ENCODE results near the gene NPTN.
"Not testable (repeated sequence)": the region's sequence is repeated elsewhere in the genome, so short reads cannot be mapped to it uniquely, and the experiment has no call there.

The NPTN gene

DNA sequence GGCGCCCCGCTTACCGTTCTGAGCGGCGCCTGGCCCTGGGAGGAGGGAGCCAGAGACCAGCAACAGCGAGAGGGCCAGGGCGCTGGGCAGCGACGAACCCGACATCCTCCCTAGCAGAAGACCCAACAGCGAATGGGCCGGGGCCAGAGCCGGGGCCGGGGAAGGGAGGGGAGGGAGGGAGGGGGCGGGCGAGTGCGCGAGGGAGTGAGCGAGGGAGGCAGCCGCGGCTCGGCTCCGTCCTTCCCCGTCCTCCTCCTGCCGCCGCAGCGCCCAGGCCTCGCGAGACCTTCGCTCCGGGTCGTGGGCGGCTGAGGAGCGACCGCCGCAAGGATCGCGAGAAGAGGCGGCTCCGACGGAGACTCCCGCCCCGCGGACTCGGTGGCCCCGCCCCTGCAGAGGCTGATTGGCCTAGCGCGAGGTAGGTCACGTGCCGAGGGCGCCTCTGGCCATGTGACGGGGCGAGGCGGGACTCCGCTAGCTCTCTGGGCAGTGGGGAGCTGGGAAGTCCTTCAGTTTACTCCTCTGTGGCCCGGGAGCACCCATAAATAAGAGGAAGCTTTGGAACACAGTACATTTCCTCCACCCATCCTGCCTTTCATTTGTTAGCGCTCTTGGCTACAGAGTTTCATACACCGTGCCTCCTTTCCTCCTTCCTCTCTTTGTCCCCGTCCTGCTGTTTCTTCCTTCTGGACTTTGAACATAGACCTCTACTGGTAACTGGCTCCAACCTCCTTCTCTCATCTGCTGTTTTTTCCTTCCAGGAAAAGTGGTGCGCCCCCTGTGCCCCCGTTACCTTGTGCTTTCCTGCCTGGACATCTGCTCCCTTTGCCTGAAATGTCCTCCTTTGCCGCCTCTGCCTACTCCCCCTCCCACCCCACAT, at the start of gene NPTN:
TSS of gene NPTN (minus strand) at position 279 of the 880 bp plus-strand sequence. CDS start at position 105, 174 bp downstream.
- DNase-seq (ENCODE audit: low read depth in 2 of 2), result peak; percentile 97

- DNase-seq (ENCODE audit: low read depth in 2 of 2), result no peak
These were observed 49.5 kb upstream of the NPTN start for GRCh38 chr15:73682600-73683090.

DNA sequence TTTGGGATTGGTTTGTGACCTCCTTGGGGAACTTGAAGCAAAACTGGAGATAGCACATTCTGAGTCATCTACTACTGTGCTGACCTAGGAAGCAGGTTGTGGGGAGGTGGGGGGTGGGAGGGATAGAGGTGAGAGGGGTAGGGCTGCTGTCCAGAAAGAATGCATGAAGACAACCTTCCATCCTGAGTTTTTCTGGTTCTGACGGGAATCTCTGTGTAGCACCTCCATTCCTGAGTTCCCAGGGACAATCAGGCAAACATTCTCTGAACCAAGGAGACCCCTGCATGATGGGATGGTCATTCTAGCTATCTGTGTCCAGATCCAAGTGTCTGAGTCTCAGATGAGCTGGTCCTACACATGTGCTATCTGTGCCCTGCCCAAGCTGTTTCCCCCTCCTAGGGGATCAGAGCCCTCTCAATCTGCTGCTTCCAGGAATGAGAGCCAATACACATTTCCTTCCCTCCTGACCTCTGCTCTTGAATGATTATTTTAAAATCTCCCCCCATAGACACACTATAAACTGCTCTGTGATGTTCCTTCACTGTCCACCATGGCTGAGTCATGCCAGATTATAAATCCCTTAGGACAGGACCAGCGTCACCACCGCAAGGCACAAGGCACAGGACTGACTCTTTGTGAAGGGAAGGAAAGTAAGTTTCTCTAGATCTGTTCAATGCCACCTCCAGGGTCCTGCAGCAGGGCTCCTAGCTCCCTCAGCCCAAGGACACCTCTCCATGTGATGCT, 48.8 kb upstream of the NPTN start:
- no peak for DNase-seq (ENCODE audit: low read depth in 2 of 2)

DNA sequence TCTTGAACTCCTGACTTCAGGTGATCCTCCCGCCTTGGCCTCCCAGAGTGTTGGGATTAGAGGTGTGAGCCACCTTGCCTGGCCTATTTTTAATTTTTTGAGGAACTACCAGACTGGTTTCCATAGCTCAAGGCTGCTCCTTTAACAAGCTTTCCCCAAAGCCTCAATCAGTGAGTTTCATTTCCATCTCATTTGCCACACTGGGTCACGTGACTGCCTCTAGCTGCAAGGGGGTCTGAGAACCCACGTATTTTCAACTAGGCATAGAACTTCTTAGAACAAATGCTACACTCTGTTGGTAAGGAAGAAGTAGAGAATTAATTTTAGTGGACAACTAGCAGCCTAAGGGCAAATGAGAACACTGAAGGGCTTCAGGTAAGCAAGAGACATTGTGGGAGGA, 47.9 kb upstream of the NPTN start:
- no peak for DNase-seq (ENCODE audit: low read depth in 2 of 2)

- no peak for DNase-seq (ENCODE audit: low read depth in 2 of 2)
These were observed 47.4 kb upstream of the NPTN start for GRCh38 chr15:73680549-73680948.

DNA sequence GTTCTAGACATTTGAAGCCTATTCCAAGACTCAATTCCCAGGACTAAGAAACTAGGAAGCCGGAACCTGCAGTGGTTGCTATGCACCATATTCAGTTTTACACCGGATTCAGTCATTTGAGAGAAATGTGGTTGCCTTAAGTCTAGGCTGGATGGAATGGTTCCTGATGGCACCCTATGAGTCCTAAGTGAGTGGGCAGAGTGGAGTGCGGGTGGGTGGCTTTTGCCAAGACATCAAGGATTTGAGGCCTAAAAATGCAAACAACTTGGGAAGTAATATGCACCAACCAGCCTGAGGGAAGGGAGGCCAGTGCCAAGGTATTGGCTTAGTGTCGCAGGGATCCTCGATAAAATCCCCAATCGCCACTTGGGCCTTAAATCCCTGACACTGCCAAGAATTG, 46.8 kb upstream of the NPTN start:
- no peak for DNase-seq (ENCODE audit: low read depth in 2 of 2)

- DNase-seq (ENCODE audit: low read depth in 2 of 2), result no peak
These were observed 46.0 kb upstream of the NPTN start for GRCh38 chr15:73679180-73679579.

DNA sequence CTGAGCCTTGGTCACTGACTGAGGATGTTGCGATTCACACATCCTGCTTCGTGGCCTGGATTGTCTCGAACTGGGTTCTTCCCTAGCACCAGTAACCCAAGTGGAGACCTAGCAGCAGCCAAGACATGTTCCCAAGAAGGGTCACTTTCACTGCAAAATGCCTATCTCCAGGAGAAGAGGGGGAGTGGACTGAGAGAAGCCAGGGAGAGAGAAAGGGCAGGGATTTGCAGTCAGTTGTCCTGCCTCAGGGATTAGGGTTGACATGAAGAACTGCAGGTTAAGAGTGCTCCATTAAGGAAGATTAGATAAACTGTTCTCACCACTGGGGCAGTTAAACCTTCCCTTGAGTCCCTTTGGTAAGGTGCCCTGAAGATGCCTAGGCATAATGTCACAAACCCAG, 45.3 kb upstream of the NPTN start:
- DNase-seq (ENCODE audit: low read depth in 2 of 2), result no peak

- no peak for DNase-seq (ENCODE audit: low read depth in 2 of 2)
These were observed 44.5 kb upstream of the NPTN start for GRCh38 chr15:73677733-73678132.

- DNase-seq (ENCODE audit: low read depth in 2 of 2), result peak in 1 of 2 donors; percentile 26
These were observed 44.0 kb upstream of the NPTN start for GRCh38 chr15:73677146-73677607.

DNA sequence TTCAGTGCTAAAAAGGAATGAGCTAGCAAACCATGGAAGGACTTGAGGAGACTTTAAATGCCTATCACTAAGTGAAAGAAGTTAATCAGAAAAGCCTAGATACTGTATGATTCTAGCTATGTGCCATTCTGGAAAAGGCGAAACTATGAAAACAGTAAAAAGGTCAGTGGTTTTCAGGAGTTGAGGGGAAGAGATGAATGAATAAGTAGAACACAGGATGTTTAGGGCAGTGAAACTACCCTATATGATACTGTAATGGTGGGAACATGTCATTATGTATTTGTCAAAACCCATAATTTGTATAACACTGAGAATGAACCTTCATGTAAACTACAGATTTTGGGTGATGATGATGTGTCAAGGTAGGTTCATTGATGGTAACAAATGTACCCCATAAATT, 41.4 kb upstream of the NPTN start:
- no peak for DNase-seq (ENCODE audit: low read depth in 2 of 2)

DNA sequence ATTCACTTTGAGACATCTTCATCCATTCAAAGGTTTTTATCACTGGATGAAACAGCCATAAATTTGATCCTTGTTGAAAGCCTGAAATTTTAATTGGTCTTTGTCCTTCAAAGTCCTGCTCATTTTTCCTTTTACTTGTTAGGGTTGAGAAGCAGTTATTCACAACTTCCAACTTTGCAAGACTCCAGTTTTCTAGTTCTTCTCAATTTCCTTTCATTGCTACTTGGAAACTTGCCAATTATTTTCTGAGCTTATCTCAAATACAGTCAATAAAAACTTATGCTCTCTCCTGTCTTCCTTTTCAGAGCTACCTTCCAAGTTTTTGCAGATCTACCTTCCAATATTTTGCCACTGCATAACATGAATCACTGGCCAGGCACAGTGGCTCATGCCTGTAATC, 27.3 kb upstream of the NPTN start:
- DNase-seq (ENCODE audit: low read depth in 2 of 2), result no peak

GRCh38 chr15:73658645-73659044, 25.5 kb upstream of the NPTN start:
- no peak for DNase-seq (ENCODE audit: low read depth in 2 of 2)

- DNase-seq (ENCODE audit: low read depth in 2 of 2), result no peak
These were observed 22.5 kb upstream of the NPTN start for GRCh38 chr15:73655724-73656123.

DNA sequence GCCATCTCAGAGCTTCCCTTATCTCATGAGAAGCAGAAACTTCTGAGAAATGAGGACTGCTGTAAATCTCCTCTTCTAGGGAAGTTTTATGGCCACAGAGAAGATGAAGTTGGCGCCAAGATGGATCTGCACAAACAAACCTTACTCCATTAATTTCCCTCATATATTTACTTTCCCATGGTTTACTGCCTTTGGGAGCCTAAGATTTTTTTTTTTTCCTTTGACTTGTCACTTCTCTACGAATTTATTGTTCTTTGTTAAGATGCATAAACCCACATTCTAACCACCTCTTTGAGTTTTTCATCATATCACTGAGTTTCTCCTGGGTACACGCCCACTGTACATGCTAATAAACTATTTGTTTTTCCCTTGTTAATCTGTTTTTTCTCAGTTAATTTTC, 21.5 kb upstream of the NPTN start:
- no peak for DNase-seq (ENCODE audit: low read depth in 2 of 2)

DNA sequence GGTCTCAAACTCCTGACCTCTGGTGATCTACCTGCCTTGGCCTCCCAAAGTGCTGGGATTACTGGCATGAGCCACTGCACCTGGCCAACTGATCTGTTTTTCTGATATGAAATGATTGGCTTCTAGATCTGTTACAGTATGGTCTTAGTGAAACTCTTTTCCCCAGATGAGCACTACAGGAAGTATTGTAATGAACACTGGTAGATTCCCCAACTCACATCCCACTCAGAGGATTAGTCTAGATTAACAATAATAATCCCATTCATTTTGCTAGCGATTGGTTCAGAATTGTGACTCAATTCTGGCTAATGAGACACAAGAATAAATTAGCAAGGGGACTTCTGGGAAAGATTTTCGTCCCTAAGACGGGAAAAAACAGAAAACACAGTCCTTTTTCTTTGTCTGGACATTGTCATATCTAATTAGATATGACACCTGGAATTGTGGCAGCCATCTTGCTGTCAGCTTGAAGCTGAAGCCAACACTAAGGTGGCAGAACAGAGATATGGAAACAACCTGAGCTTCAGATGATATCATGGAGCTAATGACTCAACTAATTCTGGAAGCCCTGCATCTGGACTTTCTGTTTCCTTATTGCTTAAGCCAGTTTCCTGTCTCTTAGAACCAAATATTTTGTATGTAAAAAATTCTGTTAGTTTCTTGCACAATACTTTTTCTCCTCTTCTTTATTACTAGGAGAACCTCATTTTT, 17.4 kb upstream of the NPTN start:
- DNase-seq (ENCODE audit: low read depth in 2 of 2), result no peak

GRCh38 chr15:73648014-73648295, 14.8 kb upstream of the NPTN start:
- DNase-seq (ENCODE audit: low read depth in 2 of 2), result no peak

- DNase-seq (ENCODE audit: low read depth in 2 of 2), result no peak
These were observed 14.2 kb upstream of the NPTN start for GRCh38 chr15:73647259-73648013.

- DNase-seq (ENCODE audit: low read depth in 2 of 2), result not testable (repeated sequence)
These were observed 6.3 kb upstream of the NPTN start for GRCh38 chr15:73639464-73639863.

- DNase-seq (ENCODE audit: low read depth in 2 of 2), result no peak
These were observed 4.3 kb upstream of the NPTN start for GRCh38 chr15:73637527-73637926.

DNA sequence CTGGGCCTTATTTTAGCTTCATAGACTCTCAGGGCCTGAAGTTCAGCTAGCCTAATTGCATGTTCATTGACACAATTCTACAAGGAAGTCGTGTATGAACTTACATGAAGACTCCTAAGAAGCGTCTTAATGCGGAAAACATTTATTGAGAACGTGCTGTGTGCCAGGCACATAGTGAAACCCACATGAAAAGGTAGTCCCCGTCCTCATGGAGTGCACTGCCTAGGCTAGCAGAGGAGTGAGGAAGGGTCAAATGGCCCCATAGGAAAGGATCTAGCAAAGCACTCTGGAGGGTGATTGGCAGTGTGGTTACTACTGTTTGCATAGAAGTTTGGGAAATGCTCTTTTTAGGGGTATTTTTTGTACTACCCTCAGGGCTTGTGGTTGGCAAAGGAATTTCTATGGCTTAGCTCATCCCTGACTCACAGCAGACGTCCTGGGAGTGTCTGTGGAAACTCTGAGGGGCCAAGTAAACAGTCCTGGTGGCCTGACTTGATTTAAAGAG, 854 bp upstream of the NPTN start:
- DNase-seq (ENCODE audit: low read depth in 2 of 2), result no peak

Data from stimulated activated CD8-positive, alpha-beta memory T cell treated with anti-CD3 and anti-CD28 coated beads, Interleukin-2, amount 100 ng/mL, for 1 hour (primary cell).